ENCODE results near the gene TWF1. TPM values are rescaled to one million over a fixed set of nuclear protein-coding genes. Genes with fewer than 3 reads are reported as not detected.
A peak's percentile ranks its signal among the peaks of the same experiment; 100 is the strongest.

TWF1 gene
- total RNA-seq, 1 donor from 2014 or later = 28.3 TPM

- H3K36me3 Mint-ChIP-seq (ENCODE audit: low read depth) = no peaks in the 10 kb centered on the region
- H3K9me3 Mint-ChIP-seq = no peaks in the 10 kb centered on the region
- no peak for DNase-seq
- no peak overlapping the region for H3K27ac Mint-ChIP-seq
- no peak overlapping the region for H3K4me3 Mint-ChIP-seq
- no peaks in the 10 kb centered on the region for H3K4me1 Mint-ChIP-seq
- peaks cover 28% of the 10 kb centered on the region for H3K27me3 Mint-ChIP-seq
- intact Hi-C loops (cut with micrococcal nuclease) = no loop called here
These were observed 20.6 kb upstream of the TWF1 start for GRCh38 chr12:43826681-43827080.

- DNase-seq = no peak
- Mint-ChIP-seq H3K4me1 (no peaks in the 10 kb centered on the region), H3K36me3 (ENCODE audit: low read depth) (no peaks in the 10 kb centered on the region), H3K27me3 (peaks cover 20% of the 10 kb centered on the region), H3K9me3 (no peaks in the 10 kb centered on the region), H3K4me3 (no peak overlapping the region), H3K27ac (no peak overlapping the region)
- intact Hi-C loops (cut with micrococcal nuclease) = no loop called here
These were observed 18.2 kb upstream of the TWF1 start for GRCh38 chr12:43824207-43824775.

GRCh38 chr12:43816168-43816567, 10.1 kb upstream of the TWF1 start:
- no peak overlapping the region for H3K4me3 Mint-ChIP-seq
- intact Hi-C loops (cut with micrococcal nuclease) = no loop called here
- no peaks in the 10 kb centered on the region for H3K9me3 Mint-ChIP-seq

GRCh38 chr12:43815416-43815815, 9.3 kb upstream of the TWF1 start:
- Mint-ChIP-seq H3K9me3 (no peaks in the 10 kb centered on the region), H3K27me3 (peaks cover 20% of the 10 kb centered on the region), H3K36me3 (ENCODE audit: low read depth) (no peaks in the 10 kb centered on the region), H3K4me1 (peaks cover 3% of the 10 kb centered on the region), H3K4me3 (no peak overlapping the region), H3K27ac (no peak overlapping the region)
- intact Hi-C loops (cut with micrococcal nuclease) = no loop called here
- DNase-seq = no peak

More at GRCh38 chr12:43816168-43816567, 10.1 kb upstream of the TWF1 start:
- no peaks in the 10 kb centered on the region for H3K36me3 Mint-ChIP-seq (ENCODE audit: low read depth)
- H3K27me3 Mint-ChIP-seq = peaks cover 20% of the 10 kb centered on the region
- H3K27ac Mint-ChIP-seq = no peak overlapping the region
- H3K4me1 Mint-ChIP-seq = peaks cover 3% of the 10 kb centered on the region
- DNase-seq = no peak

- H3K27ac Mint-ChIP-seq = no peak overlapping the region
- H3K4me3 Mint-ChIP-seq = no peak overlapping the region
- peaks cover 15% of the 10 kb centered on the region for H3K27me3 Mint-ChIP-seq
- H3K4me1 Mint-ChIP-seq = peaks cover 3% of the 10 kb centered on the region
- H3K9me3 Mint-ChIP-seq = no peaks in the 10 kb centered on the region
- no peaks in the 10 kb centered on the region for H3K36me3 Mint-ChIP-seq (ENCODE audit: low read depth)
- intact Hi-C loops (cut with micrococcal nuclease) = no loop called here
- DNase-seq = no peak
These were observed 6.8 kb upstream of the TWF1 start for GRCh38 chr12:43812926-43813325.

GRCh38 chr12:43812057-43812456, 5.9 kb upstream of the TWF1 start:
- no peak overlapping the region for H3K27ac Mint-ChIP-seq
- intact Hi-C loops (cut with micrococcal nuclease) = no loop called here
- no peak for DNase-seq
- peaks cover 3% of the 10 kb centered on the region for H3K4me1 Mint-ChIP-seq
- H3K27me3 Mint-ChIP-seq = peaks cover 15% of the 10 kb centered on the region
- H3K4me3 Mint-ChIP-seq = no peak overlapping the region
- no peaks in the 10 kb centered on the region for H3K9me3 Mint-ChIP-seq
- H3K36me3 Mint-ChIP-seq (ENCODE audit: low read depth) = no peaks in the 10 kb centered on the region

GRCh38 chr12:43807386-43807785, 1.3 kb upstream of the TWF1 start:
- H3K27ac Mint-ChIP-seq = peak overlapping the region; percentile 100
- H3K9me3 Mint-ChIP-seq = no peaks in the 10 kb centered on the region
- no peak for DNase-seq
- H3K27me3 Mint-ChIP-seq = peaks cover 5% of the 10 kb centered on the region
- intact Hi-C loops (cut with micrococcal nuclease) = no loop called here
- peak overlapping the region; percentile 94 for H3K4me3 Mint-ChIP-seq
- H3K36me3 Mint-ChIP-seq (ENCODE audit: low read depth) = peaks cover 6% of the 10 kb centered on the region
- peaks cover 15% of the 10 kb centered on the region for H3K4me1 Mint-ChIP-seq

- Mint-ChIP-seq H3K27me3 (no peaks in the 10 kb centered on the region), H3K4me1 (peaks cover 15% of the 10 kb centered on the region)
- intact Hi-C loops (cut with micrococcal nuclease) = loop anchor here (1.0 kb wide), 3 partner anchors 30 to 76 kb away; partner anchors contain the start of genes IRAK4, PUS7L and TMEM117
These were observed 588 bp upstream of the TWF1 start for GRCh38 chr12:43806737-43807072.

GRCh38 chr12:43805149-43805859, 813 bp downstream of the TWF1 start:
- Mint-ChIP-seq H3K36me3 (ENCODE audit: low read depth) (peaks cover 17% of the 10 kb centered on the region), H3K27me3 (no peaks in the 10 kb centered on the region), H3K27ac (peak overlapping the region; percentile 100), H3K4me3 (peak overlapping the region; percentile 94), H3K9me3 (no peaks in the 10 kb centered on the region), H3K4me1 (peaks cover 15% of the 10 kb centered on the region)
- peak; percentile 67 for DNase-seq
- intact Hi-C loops (cut with micrococcal nuclease) = no loop called here

More at GRCh38 chr12:43806737-43807072, 588 bp upstream of the TWF1 start:
- Mint-ChIP-seq H3K9me3 (no peaks in the 10 kb centered on the region), H3K36me3 (ENCODE audit: low read depth) (peaks cover 10% of the 10 kb centered on the region), H3K4me3 (peak overlapping the region; percentile 94), H3K27ac (peak overlapping the region; percentile 100)
- no peak for DNase-seq

GRCh38 chr12:43797561-43798217, 8.4 kb downstream of the TWF1 start:
- DNase-seq = no peak
- Mint-ChIP-seq H3K9me3 (no peaks in the 10 kb centered on the region), H3K36me3 (ENCODE audit: low read depth) (peaks cover 34% of the 10 kb centered on the region), H3K4me1 (peaks cover 4% of the 10 kb centered on the region), H3K27ac (no peak overlapping the region), H3K4me3 (no peak overlapping the region), H3K27me3 (no peaks in the 10 kb centered on the region)
- intact Hi-C loops (cut with micrococcal nuclease) = no loop called here

GRCh38 chr12:43795716-43796280, 10.3 kb downstream of the TWF1 start:
- Mint-ChIP-seq H3K27me3 (no peaks in the 10 kb centered on the region), H3K4me3 (no peak overlapping the region), H3K9me3 (no peaks in the 10 kb centered on the region), H3K4me1 (peaks cover 4% of the 10 kb centered on the region), H3K27ac (no peak overlapping the region), H3K36me3 (ENCODE audit: low read depth) (peaks cover 34% of the 10 kb centered on the region)
- DNase-seq = no peak
- intact Hi-C loops (cut with micrococcal nuclease) = no loop called here

GRCh38 chr12:43789941-43790340, 16.2 kb downstream of the TWF1 start:
- H3K27ac Mint-ChIP-seq = no peak overlapping the region
- peaks cover 29% of the 10 kb centered on the region for H3K36me3 Mint-ChIP-seq (ENCODE audit: low read depth)
- H3K27me3 Mint-ChIP-seq = no peaks in the 10 kb centered on the region
- no peaks in the 10 kb centered on the region for H3K9me3 Mint-ChIP-seq
- H3K4me1 Mint-ChIP-seq = no peaks in the 10 kb centered on the region
- H3K4me3 Mint-ChIP-seq = no peak overlapping the region
- intact Hi-C loops (cut with micrococcal nuclease) = no loop called here
- DNase-seq = no peak

GRCh38 chr12:43786899-43787693, 19.0 kb downstream of the TWF1 start:
- Mint-ChIP-seq H3K27me3 (no peaks in the 10 kb centered on the region), H3K27ac (no peak overlapping the region), H3K4me3 (no peak overlapping the region), H3K36me3 (ENCODE audit: low read depth) (peaks cover 39% of the 10 kb centered on the region), H3K4me1 (no peaks in the 10 kb centered on the region), H3K9me3 (no peaks in the 10 kb centered on the region)
- DNase-seq = no peak
- intact Hi-C loops (cut with micrococcal nuclease) = no loop called here

All from activated CD4-positive, alpha-beta T cell treated with anti-CD3 and anti-CD28 coated beads, Interleukin-2, amount 10 ng/mL, durations not matched to agents 24 days and 14 days (primary cell).